Measurements from ENCODE around the gene FAM83E. TPM values are rescaled to one million over a fixed set of nuclear protein-coding genes. Genes with fewer than 3 reads are reported as not detected.
A peak's percentile ranks its signal among the peaks of the same experiment; 100 is the strongest.

The FAM83E gene
- polyA plus RNA-seq, 3 donors = not detected

GRCh38 chr19:48611872-48612271 lies 3.0 kb downstream of the FAM83E start:
- intact Hi-C loops (cut with micrococcal nuclease) = no loop called here
- Mint-ChIP-seq H3K27me3 (ENCODE audit: low read depth in 3 of 3) (peaks cover 2 to 3% (median 2%) of the 10 kb centered on the region in 3 donors), H3K36me3 (peaks cover 21 to 22% of the 10 kb centered on the region in 2 donors), H3K27ac (peak overlapping the region in 1 of 7 donors; percentile 36), H3K4me1 (peaks cover 12% of the 10 kb centered on the region), H3K4me3 (no peak overlapping the region), H3K9me3 (peaks cover 0 to 3% (median 0%) of the 10 kb centered on the region in 7 donors)
- H3K79me2 ChIP-seq (ENCODE audit: insufficient read depth, low read length) = peaks cover 8% of the 10 kb centered on the region
- H3K4me1 ChIP-seq (ENCODE audit: control insufficient read depth in 1 of 2, insufficient read depth in 2 of 2, low read length in 2 of 2) = peaks cover 3 to 12% of the 10 kb centered on the region in 2 donors
- no peak for DNase-seq
- no peak overlapping the region for H3K9ac ChIP-seq (ENCODE audit: insufficient read depth, low read length, poor library complexity, severe bottlenecking)
- H3K27ac ChIP-seq (ENCODE audit: low read depth in 1 of 2, low read length in 2 of 2) = no peak overlapping the region
- H3K4me3 ChIP-seq (replicated peaks in 1 of 3; ENCODE audit: low read depth in 2 of 3, low read length in 3 of 3) = no peak overlapping the region
- H3K9me3 ChIP-seq (replicated peaks in 1 of 2; ENCODE audit: control insufficient read depth in 1 of 2, insufficient read depth in 1 of 2, low read length in 2 of 2) = no peaks in the 10 kb centered on the region
- H4K20me1 ChIP-seq (ENCODE audit: insufficient read depth, low read length) = peaks cover 26% of the 10 kb centered on the region
- H2AFZ ChIP-seq (ENCODE audit: insufficient read depth, low read depth, low read length, poor library complexity, severe bottlenecking) = no peak overlapping the region
- H3K4me2 ChIP-seq (replicated peaks; ENCODE audit: extremely low read depth, low read length, poor library complexity, severe bottlenecking) = no peak overlapping the region
- no peaks in the 10 kb centered on the region for H3K27me3 ChIP-seq (ENCODE audit: control insufficient read depth in 2 of 2, insufficient read depth in 2 of 2, low read length in 2 of 2)
- peaks cover 20 to 21% of the 10 kb centered on the region in 2 donors for H3K36me3 ChIP-seq (replicated peaks in 1 of 2; ENCODE audit: control insufficient read depth in 1 of 2, insufficient read depth in 2 of 2, low read length in 2 of 2)
- 97% methylated on average over 12 of the region's 14 CpGs for WGBS (ENCODE audit: insufficient coverage)
- TF ChIP-seq, protein P1, sequence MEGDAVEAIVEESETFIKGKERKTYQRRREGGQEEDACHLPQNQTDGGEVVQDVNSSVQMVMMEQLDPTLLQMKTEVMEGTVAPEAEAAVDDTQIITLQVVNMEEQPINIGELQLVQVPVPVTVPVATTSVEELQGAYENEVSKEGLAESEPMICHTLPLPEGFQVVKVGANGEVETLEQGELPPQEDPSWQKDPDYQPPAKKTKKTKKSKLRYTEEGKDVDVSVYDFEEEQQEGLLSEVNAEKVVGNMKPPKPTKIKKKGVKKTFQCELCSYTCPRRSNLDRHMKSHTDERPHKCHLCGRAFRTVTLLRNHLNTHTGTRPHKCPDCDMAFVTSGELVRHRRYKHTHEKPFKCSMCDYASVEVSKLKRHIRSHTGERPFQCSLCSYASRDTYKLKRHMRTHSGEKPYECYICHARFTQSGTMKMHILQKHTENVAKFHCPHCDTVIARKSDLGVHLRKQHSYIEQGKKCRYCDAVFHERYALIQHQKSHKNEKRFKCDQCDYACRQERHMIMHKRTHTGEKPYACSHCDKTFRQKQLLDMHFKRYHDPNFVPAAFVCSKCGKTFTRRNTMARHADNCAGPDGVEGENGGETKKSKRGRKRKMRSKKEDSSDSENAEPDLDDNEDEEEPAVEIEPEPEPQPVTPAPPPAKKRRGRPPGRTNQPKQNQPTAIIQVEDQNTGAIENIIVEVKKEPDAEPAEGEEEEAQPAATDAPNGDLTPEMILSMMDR (IDR thresholded peaks at IDR 0.05) = no peak

DNA sequence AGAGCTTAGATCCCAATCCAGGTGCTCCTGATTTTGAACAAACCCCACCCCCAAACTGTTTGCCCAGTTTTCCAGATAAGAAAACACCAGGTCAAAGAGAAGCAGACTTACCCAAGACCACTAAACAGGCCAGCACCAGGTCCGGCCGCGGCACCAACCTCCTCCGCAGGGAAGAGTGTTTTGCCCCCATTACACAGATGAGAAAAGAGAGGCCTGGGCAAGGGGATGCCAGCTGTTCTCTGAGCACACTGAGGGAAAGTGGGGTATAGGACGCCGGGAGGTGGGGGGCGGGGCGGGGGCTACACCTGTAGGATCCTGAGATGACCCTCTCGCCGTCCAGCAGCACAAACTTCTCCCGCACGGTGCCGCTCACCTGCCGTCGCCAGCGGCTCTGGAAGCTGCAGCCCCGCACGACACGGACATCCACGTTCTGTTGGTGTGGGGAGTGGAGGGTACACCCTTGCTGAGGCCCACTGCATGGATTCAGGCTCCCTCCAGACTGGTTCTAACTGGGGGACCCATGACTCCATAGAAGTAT lies 5.2 kb downstream of the FAM83E start:
- no peak overlapping the region for H3K4me3 Mint-ChIP-seq
- no peak overlapping the region for H3K27ac Mint-ChIP-seq
- H3K4me1 Mint-ChIP-seq = peaks cover 5% of the 10 kb centered on the region
- Histone ChIP-seq H4K20me1 (ENCODE audit: insufficient read depth, low read length) (peaks cover 4% of the 10 kb centered on the region), H3K27ac (ENCODE audit: low read depth in 1 of 2, low read length in 2 of 2) (no peak overlapping the region), H3K27me3 (ENCODE audit: control insufficient read depth in 2 of 2, insufficient read depth in 2 of 2, low read length in 2 of 2) (no peaks in the 10 kb centered on the region), H3K79me2 (ENCODE audit: insufficient read depth, low read length) (no peaks in the 10 kb centered on the region), H3K36me3 (replicated peaks in 1 of 2; ENCODE audit: control insufficient read depth in 1 of 2, insufficient read depth in 2 of 2, low read length in 2 of 2) (no peaks in the 10 kb centered on the region), H3K4me1 (ENCODE audit: control insufficient read depth in 1 of 2, insufficient read depth in 2 of 2, low read length in 2 of 2) (peaks cover 3 to 7% of the 10 kb centered on the region in 2 donors), H3K9me3 (replicated peaks in 1 of 2; ENCODE audit: control insufficient read depth in 1 of 2, insufficient read depth in 1 of 2, low read length in 2 of 2) (no peaks in the 10 kb centered on the region), H3K4me3 (replicated peaks in 1 of 3; ENCODE audit: low read depth in 2 of 3, low read length in 3 of 3) (no peak overlapping the region), H3K9ac (ENCODE audit: insufficient read depth, low read length, poor library complexity, severe bottlenecking) (no peak overlapping the region), H3K4me2 (replicated peaks; ENCODE audit: extremely low read depth, low read length, poor library complexity, severe bottlenecking) (no peak overlapping the region), H2AFZ (ENCODE audit: insufficient read depth, low read depth, low read length, poor library complexity, severe bottlenecking) (no peak overlapping the region)
- intact Hi-C loops (cut with micrococcal nuclease) = loop anchor here in 1 of 2 donors (2.0 kb wide), 1 partner anchor 121 kb away; no protein-coding TSS in a partner anchor
- DNase-seq = no peak
- WGBS (ENCODE audit: insufficient coverage) = 97% methylated on average over 13 of the region's 20 CpGs
- TF ChIP-seq, protein P1 (IDR thresholded peaks at IDR 0.05) = no peak
- peaks cover 2 to 3% of the 10 kb centered on the region in 2 donors for H3K36me3 Mint-ChIP-seq
- peaks cover 3 to 5% (median 4%) of the 10 kb centered on the region in 3 donors for H3K27me3 Mint-ChIP-seq (ENCODE audit: low read depth in 3 of 3)
- H3K9me3 Mint-ChIP-seq = peaks cover 0 to 3% (median 0%) of the 10 kb centered on the region in 7 donors
